Trophoblast cell (in vitro differentiated cells and primary cell): ENCODE results near the gene THAP2.
"Not testable (repeated sequence)": the region's sequence is repeated elsewhere in the genome, so short reads cannot be mapped to it uniquely, and the experiment has no call there.

Source experiments
- DNase-seq, 2 donors: peaks; one replicate each; pipeline ENCODE4 v3.0.0-alpha.2; 2016
- H2AFZ ChIP-seq: 2 replicates; pipeline ENCODE4 v1.6.1; 2013; ENCODE audit warnings: low read length, moderate library complexity, mild to moderate bottlenecking; ENCODE audit not compliant: insufficient read depth, poor library complexity
- H2AK5ac ChIP-seq: 2 replicates; pipeline ENCODE4 v1.6.1; 2013; ENCODE audit warnings: mild to moderate bottlenecking, low read length
- H2BK120ac ChIP-seq: 2 replicates; pipeline ENCODE4 v1.6.1; 2013; ENCODE audit warnings: low read length, mild to moderate bottlenecking, moderate library complexity; ENCODE audit not compliant: insufficient read depth, poor library complexity
- H2BK12ac ChIP-seq: 2 replicates; pipeline ENCODE4 v1.6.1; 2013; ENCODE audit warnings: mild to moderate bottlenecking, low read length, moderate library complexity
- H2BK5ac ChIP-seq: 2 replicates; pipeline ENCODE4 v1.6.1; 2013; ENCODE audit warnings: low read length, low read depth, moderate library complexity, mild to moderate bottlenecking; ENCODE audit not compliant: poor library complexity
- H3K14ac ChIP-seq: 2 replicates; pipeline ENCODE4 v1.6.1; 2013; ENCODE audit warnings: mild to moderate bottlenecking, low read length
- H3K18ac ChIP-seq: 2 replicates; pipeline ENCODE4 v1.6.1; 2013; ENCODE audit warnings: mild to moderate bottlenecking, low read length
- H3K23ac ChIP-seq: 2 replicates; pipeline ENCODE4 v1.6.1; 2013; ENCODE audit warnings: low read length
- H3K27ac ChIP-seq: 2 replicates; pipeline ENCODE4 v1.5.1; 2013; ENCODE audit warnings: low read depth, mild to moderate bottlenecking, inconsistent platforms, low read length, moderate library complexity
- H3K27me3 ChIP-seq: 2 replicates; pipeline ENCODE4 v1.6.1; 2013; ENCODE audit warnings: inconsistent platforms, mild to moderate bottlenecking, low read length, moderate library complexity; ENCODE audit not compliant: insufficient read depth
- H3K36me3 ChIP-seq, 2 experiments: 1 replicate in 1 of 2; 2 replicates in 1 of 2; pipeline ENCODE4 v1.6.1; 2013; ENCODE audit warnings: low read length in 2 of 2, mild to moderate bottlenecking in 2 of 2, moderate library complexity in 1 of 2; ENCODE audit not compliant: insufficient read depth in 2 of 2, control insufficient read depth in 1 of 2
- H3K4ac ChIP-seq: 2 replicates; pipeline ENCODE4 v1.6.1; 2013; ENCODE audit warnings: low read depth, mild to moderate bottlenecking, low read length, moderate library complexity
- H3K4me1 ChIP-seq, 2 experiments: 1 replicate in 1 of 2; 2 replicates in 1 of 2; pipeline ENCODE4 v1.6.1; 2013; ENCODE audit warnings: low read length in 2 of 2, mild to moderate bottlenecking in 2 of 2, moderate library complexity in 1 of 2; ENCODE audit not compliant: insufficient read depth in 2 of 2, control insufficient read depth in 1 of 2
- H3K4me2 ChIP-seq: 2 replicates; pipeline ENCODE4 v1.6.1; 2013; ENCODE audit warnings: inconsistent platforms, mild to moderate bottlenecking, low read length, moderate library complexity
- H3K4me3 ChIP-seq: 2 replicates; pipeline ENCODE4 v1.5.1; 2013; ENCODE audit warnings: mild to moderate bottlenecking, low read depth, low read length, inconsistent platforms
- H3K79me1 ChIP-seq: one replicate; pipeline ENCODE4 v1.6.1; 2013; ENCODE audit warnings: low read length
- H3K79me2 ChIP-seq: 2 replicates; pipeline ENCODE4 v1.6.1; 2013; ENCODE audit warnings: low read length, mild to moderate bottlenecking; ENCODE audit not compliant: control insufficient read depth, insufficient read depth, poor library complexity
- H3K9ac ChIP-seq: 2 replicates; pipeline ENCODE4 v1.6.1; 2013; ENCODE audit warnings: mild to moderate bottlenecking, low read length
- H3K9me3 ChIP-seq: 2 replicates; pipeline ENCODE4 v1.6.1; 2013; ENCODE audit warnings: low read depth, mild to moderate bottlenecking, control low read depth, inconsistent platforms, low read length; ENCODE audit not compliant: insufficient read depth
- H4K12ac ChIP-seq: 2 replicates; pipeline ENCODE4 v1.6.1; 2013; ENCODE audit warnings: low read depth, mild to moderate bottlenecking, low read length, moderate library complexity
- H4K8ac ChIP-seq: 2 replicates; pipeline ENCODE4 v1.6.1; 2013; ENCODE audit warnings: low read depth, mild to moderate bottlenecking, low read length, moderate library complexity
- H4K91ac ChIP-seq: one replicate; pipeline ENCODE4 v1.6.1; 2013; ENCODE audit warnings: low read depth, mild to moderate bottlenecking, low read length, moderate library complexity
- WGBS: extraction: QIAGEN DNeasy Blood & Tissue Kit; methylation state at CpG from one replicate; pipeline ENCODE4 v1.1.7; 2013; ENCODE audit warnings: missing lambda C conversion rate; ENCODE audit not compliant: insufficient read length, insufficient coverage; ENCODE audit errors: extremely low coverage; 5-methylcytosine and 5-hydroxymethylcytosine counted together

THAP2 gene

GRCh38 chr12:71688961-71689570, 25.0 kb downstream of the THAP2 start:
- H3K23ac ChIP-seq = no peak overlapping the region
- H2BK5ac ChIP-seq = no peak overlapping the region
- H3K4me1 ChIP-seq = peaks cover 0 to 4% of the 10 kb centered on the region in 2 experiments
- no peak overlapping the region for H4K12ac ChIP-seq
- H3K27me3 ChIP-seq = no peaks in the 10 kb centered on the region
- no peak overlapping the region for H2BK120ac ChIP-seq
- no peaks in the 10 kb centered on the region for H3K9me3 ChIP-seq
- H2AFZ ChIP-seq = no peak overlapping the region
- H4K91ac ChIP-seq = no peak overlapping the region
- H3K79me2 ChIP-seq = peaks cover 3% of the 10 kb centered on the region
- no peak for DNase-seq
- no peak overlapping the region for H2BK12ac ChIP-seq
- H3K79me1 ChIP-seq = peaks cover 6% of the 10 kb centered on the region
- H4K8ac ChIP-seq = no peak overlapping the region
- no peak overlapping the region for H3K14ac ChIP-seq
- H3K18ac ChIP-seq = no peak overlapping the region
- H3K27ac ChIP-seq = no peak overlapping the region
- no peak overlapping the region for H3K4me3 ChIP-seq
- H3K4ac ChIP-seq = no peak overlapping the region
- no peak overlapping the region for H3K9ac ChIP-seq
- no peak overlapping the region for H2AK5ac ChIP-seq
- peaks cover 0 to 3% of the 10 kb centered on the region in 2 experiments for H3K36me3 ChIP-seq
- no peak overlapping the region for H3K4me2 ChIP-seq
- WGBS = no CpG with 5 or more reads among the region's 5 CpGs

DNA sequence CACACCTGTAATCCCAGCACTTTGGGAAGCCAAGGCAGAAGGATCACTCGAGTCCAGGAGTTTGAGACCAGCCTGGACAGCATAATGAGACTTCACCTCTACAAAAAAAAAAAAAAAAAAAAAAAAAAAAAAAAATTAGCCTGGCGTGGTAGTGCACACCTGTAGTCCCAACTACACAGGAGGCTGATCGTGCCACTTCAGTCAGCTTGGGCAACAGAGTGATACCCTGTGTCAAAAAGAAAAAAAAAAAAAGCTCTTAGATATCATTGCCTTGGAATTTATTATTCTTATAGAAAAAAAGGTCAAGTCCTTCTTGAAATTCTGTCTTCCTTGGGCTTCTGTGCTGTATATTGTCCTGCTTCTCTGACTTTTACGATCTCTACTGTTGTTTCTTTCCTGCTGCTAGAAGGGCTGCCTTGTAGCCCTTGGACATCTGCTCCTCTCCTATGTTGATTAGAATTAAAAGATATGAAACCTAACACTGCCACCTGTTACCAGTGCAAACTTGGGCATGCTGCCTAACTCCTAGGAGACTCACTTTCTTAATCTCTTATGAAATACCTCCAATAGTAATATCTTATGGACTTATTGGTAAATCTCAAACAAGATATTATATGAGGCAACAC, 27.5 kb downstream of the THAP2 start:
- no peak overlapping the region for H4K91ac ChIP-seq
- H4K12ac ChIP-seq = no peak overlapping the region
- H3K9ac ChIP-seq = no peak overlapping the region
- WGBS = no CpG with 5 or more reads among the region's 4 CpGs
- no peak overlapping the region for H3K18ac ChIP-seq
- no peak overlapping the region for H2BK12ac ChIP-seq
- H3K23ac ChIP-seq = no peak overlapping the region
- no peak overlapping the region for H4K8ac ChIP-seq
- H3K14ac ChIP-seq = no peak overlapping the region
- no peaks in the 10 kb centered on the region for H3K79me2 ChIP-seq
- H2BK120ac ChIP-seq = no peak overlapping the region
- H3K4me3 ChIP-seq = no peak overlapping the region
- DNase-seq = no peak
- H3K27me3 ChIP-seq = no peaks in the 10 kb centered on the region
- H2AFZ ChIP-seq = no peak overlapping the region
- no peak overlapping the region for H2BK5ac ChIP-seq
- no peaks in the 10 kb centered on the region for H3K9me3 ChIP-seq
- H3K27ac ChIP-seq = no peak overlapping the region
- no peak overlapping the region for H2AK5ac ChIP-seq
- peaks cover 0 to 4% of the 10 kb centered on the region in 2 experiments for H3K4me1 ChIP-seq
- H3K36me3 ChIP-seq = peaks cover 0 to 3% of the 10 kb centered on the region in 2 experiments
- H3K4ac ChIP-seq = no peak overlapping the region
- H3K4me2 ChIP-seq = no peak overlapping the region
- no peaks in the 10 kb centered on the region for H3K79me1 ChIP-seq

DNA sequence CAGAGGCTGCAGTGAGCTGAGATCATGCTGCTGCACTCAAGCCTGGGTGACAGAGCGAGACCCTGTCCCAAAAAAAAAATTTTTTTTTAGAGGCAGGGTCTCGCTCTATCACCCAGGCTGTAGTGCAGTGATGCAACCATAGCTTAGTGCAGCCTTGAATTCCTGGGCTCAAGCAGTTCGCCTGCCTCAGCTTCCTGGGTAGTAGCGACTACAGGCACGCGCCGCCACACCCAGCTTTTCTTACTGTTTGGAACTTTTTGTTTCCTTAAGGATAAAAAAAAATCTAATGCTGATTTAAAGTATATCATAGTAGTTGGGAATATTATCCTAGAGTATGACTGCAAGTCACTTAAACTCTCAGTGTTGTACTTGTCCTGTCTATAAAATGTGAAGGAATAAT, 29.0 kb downstream of the THAP2 start:
- no peak overlapping the region for H3K4me3 ChIP-seq
- no peaks in the 10 kb centered on the region for H3K9me3 ChIP-seq

GRCh38 chr12:71693651-71694050, 29.6 kb downstream of the THAP2 start:
- not testable (repeated sequence) for H3K23ac ChIP-seq, H3K4me1 ChIP-seq, H3K9me3 ChIP-seq, H3K4ac ChIP-seq, H3K27ac ChIP-seq, H3K4me3 ChIP-seq, DNase-seq, H2BK120ac ChIP-seq, H3K18ac ChIP-seq, H2AK5ac ChIP-seq, H3K36me3 ChIP-seq, H4K12ac ChIP-seq, H4K8ac ChIP-seq, H2AFZ ChIP-seq, H3K14ac ChIP-seq, H2BK5ac ChIP-seq, H4K91ac ChIP-seq, H2BK12ac ChIP-seq, H3K79me1 ChIP-seq, H3K79me2 ChIP-seq, H3K27me3 ChIP-seq, H3K9ac ChIP-seq, H3K4me2 ChIP-seq
- no CpG with 5 or more reads among the region's 5 CpGs for WGBS

More for the DNA sequence above, 29.0 kb downstream of the THAP2 start:
- Histone ChIP-seq H2AK5ac (no peak overlapping the region), H3K27me3 (no peaks in the 10 kb centered on the region), H2BK5ac (no peak overlapping the region), H2BK12ac (no peak overlapping the region), H4K8ac (no peak overlapping the region), H3K9ac (no peak overlapping the region), H3K27ac (no peak overlapping the region), H3K36me3 (peaks cover 3 to 7% of the 10 kb centered on the region in 2 experiments), H4K12ac (no peak overlapping the region), H3K4ac (no peak overlapping the region), H3K14ac (no peak overlapping the region), H3K4me1 (no peaks in the 10 kb centered on the region), H3K4me2 (no peak overlapping the region), H2AFZ (no peak overlapping the region), H3K79me2 (no peaks in the 10 kb centered on the region), H4K91ac (no peak overlapping the region), H3K79me1 (no peaks in the 10 kb centered on the region), H2BK120ac (no peak overlapping the region), H3K23ac (no peak overlapping the region), H3K18ac (no peak overlapping the region)
- DNase-seq = no peak
- no CpG with 5 or more reads among the region's 7 CpGs for WGBS
